GM10248 (cell line): ENCODE results near the gene ZNF302.

Experiments
- CTCF ChIA-PET: fragments of 300-600 bp; sonication (Branson Sonifier 250); formaldehyde crosslinking; extraction: SDS; loops from one replicate; lab custom pipeline; 2021; ENCODE audit warnings: antibody characterized with exemption; lab: Yijun Ruan, JAX
- POLR2A ChIA-PET: fragments of 350-650 bp; sonication (Branson Sonifier 250); formaldehyde crosslinking; extraction: SDS; loops from one replicate; lab custom pipeline; 2020; ENCODE audit warnings: antibody characterized with exemption; lab: Yijun Ruan, JAX
- DNase-seq: peaks from one replicate; pipeline ENCODE4 v3.0.0; 2012; ENCODE audit errors: extremely low spot score
- TF ChIP-seq, protein P1 (sequence below): IDR thresholded peaks from 2 replicates; pipeline ENCODE4 v1.5.1; 2012; ENCODE audit warnings: mild to moderate bottlenecking, low read depth; ENCODE audit errors: extremely low read depth, missing control alignments, control extremely low read depth

The ZNF302 gene

DNA sequence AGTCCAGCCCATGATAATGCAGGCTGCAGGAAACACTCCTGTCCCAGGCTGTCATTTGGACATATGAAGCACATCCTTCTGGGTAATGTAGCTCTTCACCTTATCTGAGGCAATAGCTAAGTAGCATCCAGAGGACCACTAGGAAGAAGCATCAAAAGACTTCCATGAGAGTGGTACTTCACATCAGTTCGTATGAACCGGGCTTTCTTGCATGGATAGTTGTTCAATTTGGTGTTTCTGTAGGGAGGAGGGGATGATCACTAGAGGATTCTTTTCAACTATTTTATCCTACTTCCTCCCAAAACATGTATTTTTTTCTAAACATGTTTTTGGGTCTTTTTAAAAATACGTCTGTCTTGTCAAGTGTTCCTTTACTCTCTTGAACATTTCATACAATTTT, 12.9 kb downstream of the ZNF302 start:
- TF ChIP-seq, protein P1, sequence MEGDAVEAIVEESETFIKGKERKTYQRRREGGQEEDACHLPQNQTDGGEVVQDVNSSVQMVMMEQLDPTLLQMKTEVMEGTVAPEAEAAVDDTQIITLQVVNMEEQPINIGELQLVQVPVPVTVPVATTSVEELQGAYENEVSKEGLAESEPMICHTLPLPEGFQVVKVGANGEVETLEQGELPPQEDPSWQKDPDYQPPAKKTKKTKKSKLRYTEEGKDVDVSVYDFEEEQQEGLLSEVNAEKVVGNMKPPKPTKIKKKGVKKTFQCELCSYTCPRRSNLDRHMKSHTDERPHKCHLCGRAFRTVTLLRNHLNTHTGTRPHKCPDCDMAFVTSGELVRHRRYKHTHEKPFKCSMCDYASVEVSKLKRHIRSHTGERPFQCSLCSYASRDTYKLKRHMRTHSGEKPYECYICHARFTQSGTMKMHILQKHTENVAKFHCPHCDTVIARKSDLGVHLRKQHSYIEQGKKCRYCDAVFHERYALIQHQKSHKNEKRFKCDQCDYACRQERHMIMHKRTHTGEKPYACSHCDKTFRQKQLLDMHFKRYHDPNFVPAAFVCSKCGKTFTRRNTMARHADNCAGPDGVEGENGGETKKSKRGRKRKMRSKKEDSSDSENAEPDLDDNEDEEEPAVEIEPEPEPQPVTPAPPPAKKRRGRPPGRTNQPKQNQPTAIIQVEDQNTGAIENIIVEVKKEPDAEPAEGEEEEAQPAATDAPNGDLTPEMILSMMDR = no peak
- no peak for DNase-seq
- POLR2A ChIA-PET = no interaction called here
- CTCF ChIA-PET = interaction anchor here (1.1 kb wide), 1 partner anchor 21 kb away, joined by 4 read pairs; no protein-coding TSS in a partner anchor

DNA sequence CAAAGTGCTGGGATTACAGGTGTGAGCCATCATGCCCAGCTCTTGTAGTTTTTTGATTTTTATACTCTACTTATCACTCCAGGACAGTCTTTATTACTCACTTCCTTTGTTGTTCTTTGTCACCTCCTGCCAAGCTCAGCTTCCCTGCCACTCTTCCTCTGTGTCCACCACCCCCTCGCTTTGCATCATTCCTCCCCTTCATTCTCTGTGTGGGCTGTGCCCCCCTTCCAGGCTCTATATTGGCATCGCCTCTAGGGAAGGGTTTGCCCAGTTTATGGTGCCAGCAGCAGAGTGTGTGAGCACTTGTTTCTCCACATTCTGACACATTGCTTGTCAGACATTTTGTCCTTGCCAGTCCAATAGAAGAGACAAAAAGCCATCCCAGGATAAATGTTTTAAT, 15.1 kb downstream of the ZNF302 start:
- CTCF ChIA-PET = no interaction called here
- TF ChIP-seq, protein P1 = no peak
- no peak for DNase-seq
- POLR2A ChIA-PET = no interaction called here

DNA sequence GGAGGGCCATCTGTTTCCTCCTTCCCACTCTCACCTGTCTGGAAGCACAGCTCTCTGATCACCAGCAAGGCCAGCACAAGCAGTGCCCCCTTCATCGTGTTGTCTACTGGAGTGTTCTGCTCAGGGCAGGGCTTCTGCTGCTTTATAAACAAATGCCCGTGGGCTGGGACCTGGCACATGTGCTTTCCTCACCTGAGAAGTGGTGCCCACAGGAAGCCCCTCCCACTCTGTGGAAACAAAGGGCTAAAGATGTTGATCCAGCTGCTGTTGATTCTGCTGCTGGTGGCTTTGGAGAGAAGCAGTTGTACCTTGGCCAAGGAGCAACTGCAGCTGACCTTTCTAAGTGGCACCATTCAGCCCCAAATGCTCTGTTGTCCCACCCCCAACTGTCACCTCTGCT, 30.2 kb downstream of the ZNF302 start:
- DNase-seq = no peak
- TF ChIP-seq, protein P1 = no peak
- ChIA-PET POLR2A (no interaction called here), CTCF (interaction anchor here (6.0 kb wide), 1 partner anchor 68 kb away, joined by 54 read pairs; no protein-coding TSS in a partner anchor)

DNA sequence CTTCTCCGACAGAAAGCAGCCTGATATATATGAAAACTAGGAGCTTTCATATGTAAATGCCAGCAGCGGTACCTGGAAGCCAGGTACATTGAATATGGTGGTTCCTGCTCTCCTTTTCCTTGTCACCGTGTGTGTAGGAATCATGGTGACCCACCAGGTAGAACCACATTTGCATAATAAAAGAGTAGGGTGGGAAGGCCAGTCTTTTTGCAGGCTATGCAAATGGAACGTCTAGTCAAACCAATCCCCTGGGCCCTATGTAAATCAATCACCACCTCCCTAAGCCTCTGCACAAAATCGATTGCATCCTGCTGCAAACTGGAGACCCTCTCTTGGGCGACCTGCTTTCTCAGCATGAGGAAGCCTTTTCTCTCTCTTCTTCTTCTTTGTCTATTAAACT, 34.4 kb downstream of the ZNF302 start:
- no peak for DNase-seq
- TF ChIP-seq, protein P1 = no peak
- ChIA-PET CTCF (interaction anchor here (0.9 to 6.0 kb wide), 10 partner anchors 17 to 934 kb away, joined by 3 to 54 read pairs (median 4); no protein-coding TSS in a partner anchor), POLR2A (no interaction called here)

DNA sequence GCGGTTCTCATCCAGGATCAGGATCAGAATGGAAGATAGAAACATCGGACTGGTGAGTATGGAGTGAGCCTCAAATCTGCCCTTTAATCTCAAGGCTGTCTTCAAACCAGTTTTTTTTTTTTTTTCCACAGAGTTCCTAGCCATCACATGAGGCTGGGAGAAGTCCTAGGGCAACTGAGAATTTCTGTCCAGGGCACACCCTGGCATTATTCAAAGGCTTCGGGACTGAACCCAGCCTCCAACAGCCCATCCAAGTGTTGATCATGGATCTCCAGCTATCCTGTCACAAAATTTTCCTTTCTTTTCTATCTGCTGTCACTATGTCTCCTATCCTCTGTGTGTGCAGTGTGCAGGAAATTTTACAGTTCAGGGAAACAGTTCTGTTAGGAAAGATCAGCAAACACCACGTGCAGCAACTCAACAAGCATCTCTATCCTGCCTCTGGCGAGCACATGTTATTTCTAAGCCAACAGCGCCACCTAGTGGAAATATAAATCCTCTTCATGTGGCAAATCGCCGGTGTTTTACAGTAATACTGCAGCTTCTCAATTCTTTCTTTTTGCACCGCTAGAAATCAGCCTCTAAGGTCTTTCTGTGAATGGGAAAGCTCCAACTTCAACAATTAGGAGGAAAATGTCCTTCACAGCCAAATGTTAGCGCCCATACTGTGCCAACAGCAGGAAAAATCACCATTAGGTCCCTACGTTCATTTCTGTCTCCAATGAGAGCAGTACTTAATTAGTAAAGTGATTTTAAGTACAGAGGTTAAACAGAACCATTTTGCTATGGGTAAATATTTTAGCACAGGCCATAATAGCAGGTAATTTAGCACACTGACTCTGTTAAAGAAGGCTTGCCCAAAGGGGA, 35.1 kb downstream of the ZNF302 start:
- DNase-seq = peak; percentile 50
- TF ChIP-seq, protein P1 = peak; percentile 73
- CTCF ChIA-PET = interaction anchor here (0.6 to 6.0 kb wide), 13 partner anchors 9 to 935 kb away, joined by 3 to 54 read pairs (median 3); no protein-coding TSS in a partner anchor
- POLR2A ChIA-PET = no interaction called here

DNA sequence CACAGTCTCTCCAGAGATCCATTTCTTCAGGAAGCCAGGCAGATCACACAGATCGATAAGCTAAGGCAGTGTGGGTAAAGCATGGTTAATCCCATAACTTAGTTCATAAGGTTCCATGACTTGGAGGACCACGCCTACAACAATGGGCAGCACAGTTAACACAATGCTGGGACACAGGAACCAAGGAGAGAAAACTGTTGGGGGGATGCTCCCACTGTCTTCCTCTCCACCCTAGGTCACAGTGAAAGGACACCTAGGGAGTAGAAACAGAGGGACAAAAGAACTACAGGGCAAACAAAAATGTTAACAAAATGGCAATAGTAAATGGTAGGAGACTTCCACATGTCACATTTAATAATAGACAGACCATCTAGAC, 35.8 kb downstream of the ZNF302 start:
- ChIA-PET POLR2A (no interaction called here), CTCF (interaction anchor here (0.6 to 6.0 kb wide), 7 partner anchors 8 to 935 kb away, joined by 3 to 54 read pairs (median 5); no protein-coding TSS in a partner anchor)
- TF ChIP-seq, protein P1 = no peak

More for the DNA sequence above, 35.8 kb downstream of the ZNF302 start:
- no peak for DNase-seq
